ENCODE results near the gene ZNF444. TPM values are rescaled to one million over a fixed set of nuclear protein-coding genes. Genes with fewer than 3 reads are reported as not detected.
"Not testable (repeated sequence)": the region's sequence is repeated elsewhere in the genome, so short reads cannot be mapped to it uniquely, and the experiment has no call there.

The ZNF444 gene
- total RNA-seq, 1 donor from 2014 or later: 16.0 TPM

- DNase-seq (ENCODE audit: low read depth, low spot score): no peak
Measured at GRCh38 chr19:56144831-56145230, 3.7 kb downstream of the ZNF444 start.

GRCh38 chr19:56145698-56146097 lies 4.6 kb downstream of the ZNF444 start:
- DNase-seq (ENCODE audit: low read depth, low spot score): no peak

- DNase-seq (ENCODE audit: low read depth, low spot score): no peak
Measured at GRCh38 chr19:56146904-56147303, 5.8 kb downstream of the ZNF444 start.

GRCh38 chr19:56147307-56147706 lies 6.2 kb downstream of the ZNF444 start:
- no peak for DNase-seq (ENCODE audit: low read depth, low spot score)

- DNase-seq (ENCODE audit: low read depth, low spot score): no peak
Measured at GRCh38 chr19:56148096-56148495, 7.0 kb downstream of the ZNF444 start.

- not testable (repeated sequence) for DNase-seq (ENCODE audit: low read depth, low spot score)
Measured at GRCh38 chr19:56148955-56149655, 8.0 kb downstream of the ZNF444 start.

- no peak for DNase-seq (ENCODE audit: low read depth, low spot score)
Measured at GRCh38 chr19:56149656-56150038, 8.6 kb downstream of the ZNF444 start.

- DNase-seq (ENCODE audit: low read depth, low spot score): no peak
Measured at GRCh38 chr19:56150358-56150757, 9.3 kb downstream of the ZNF444 start.

GRCh38 chr19:56152644-56153043 lies 11.6 kb downstream of the ZNF444 start:
- DNase-seq (ENCODE audit: low read depth, low spot score): no peak

GRCh38 chr19:56153507-56153906 lies 12.4 kb downstream of the ZNF444 start:
- no peak for DNase-seq (ENCODE audit: low read depth, low spot score)

GRCh38 chr19:56155124-56155687 lies 14.1 kb downstream of the ZNF444 start:
- no peak for DNase-seq (ENCODE audit: low read depth, low spot score)

GRCh38 chr19:56156768-56157167 lies 15.7 kb downstream of the ZNF444 start:
- no peak for DNase-seq (ENCODE audit: low read depth, low spot score)

GRCh38 chr19:56158170-56158757 lies 17.2 kb downstream of the ZNF444 start:
- no peak for DNase-seq (ENCODE audit: low read depth, low spot score)

GRCh38 chr19:56159009-56159559 lies 18.0 kb downstream of the ZNF444 start:
- no peak for DNase-seq (ENCODE audit: low read depth, low spot score)

GRCh38 chr19:56159622-56160271 lies 18.7 kb downstream of the ZNF444 start:
- no peak for DNase-seq (ENCODE audit: low read depth, low spot score)

GRCh38 chr19:56161534-56161933 lies 20.4 kb downstream of the ZNF444 start:
- no peak for DNase-seq (ENCODE audit: low read depth, low spot score)

- peak; percentile 32 for DNase-seq (ENCODE audit: low read depth, low spot score)
Measured at GRCh38 chr19:56162258-56162657, 21.2 kb downstream of the ZNF444 start.

- DNase-seq (ENCODE audit: low read depth, low spot score): no peak
Measured at GRCh38 chr19:56163097-56163496, 22.0 kb downstream of the ZNF444 start.

GRCh38 chr19:56167064-56167578 lies 26.0 kb downstream of the ZNF444 start:
- no peak for DNase-seq (ENCODE audit: low read depth, low spot score)

GRCh38 chr19:56170261-56170660 lies 29.2 kb downstream of the ZNF444 start:
- no peak for DNase-seq (ENCODE audit: low read depth, low spot score)

GRCh38 chr19:56174086-56174485 lies 33.0 kb downstream of the ZNF444 start:
- no peak for DNase-seq (ENCODE audit: low read depth, low spot score)

GRCh38 chr19:56174550-56174949 lies 33.5 kb downstream of the ZNF444 start:
- no peak for DNase-seq (ENCODE audit: low read depth, low spot score)
